ENCODE measurements around the gene SGMS1.

The SGMS1 gene

DNA sequence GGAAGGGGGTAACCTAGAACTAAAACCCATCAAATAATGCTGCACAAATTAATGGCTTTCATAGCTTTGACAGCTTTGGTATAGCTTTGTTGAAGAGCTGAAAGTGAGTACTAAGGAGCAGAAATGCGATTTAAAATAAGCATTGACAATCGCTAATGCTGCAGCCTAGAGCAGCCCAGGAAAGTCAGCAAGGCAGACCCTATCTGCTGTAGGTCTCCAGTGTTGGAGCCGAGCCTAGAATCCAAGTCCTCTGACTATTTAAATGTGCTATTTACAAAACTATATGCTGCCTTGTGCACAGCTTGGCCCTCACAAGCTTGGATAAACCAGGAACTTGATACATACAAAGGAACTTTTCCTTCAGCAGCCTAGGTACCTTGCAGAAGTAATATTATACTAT lies 307.6 kb downstream of the SGMS1 start:
- no peak for DNase-seq (ENCODE audit: extremely low read depth, insufficient read length)
- no peaks in the 10 kb centered on the region for H3K27me3 ChIP-seq (replicated peaks; ENCODE audit: control insufficient read depth, insufficient read depth, low read length)
- TF ChIP-seq, protein P1, sequence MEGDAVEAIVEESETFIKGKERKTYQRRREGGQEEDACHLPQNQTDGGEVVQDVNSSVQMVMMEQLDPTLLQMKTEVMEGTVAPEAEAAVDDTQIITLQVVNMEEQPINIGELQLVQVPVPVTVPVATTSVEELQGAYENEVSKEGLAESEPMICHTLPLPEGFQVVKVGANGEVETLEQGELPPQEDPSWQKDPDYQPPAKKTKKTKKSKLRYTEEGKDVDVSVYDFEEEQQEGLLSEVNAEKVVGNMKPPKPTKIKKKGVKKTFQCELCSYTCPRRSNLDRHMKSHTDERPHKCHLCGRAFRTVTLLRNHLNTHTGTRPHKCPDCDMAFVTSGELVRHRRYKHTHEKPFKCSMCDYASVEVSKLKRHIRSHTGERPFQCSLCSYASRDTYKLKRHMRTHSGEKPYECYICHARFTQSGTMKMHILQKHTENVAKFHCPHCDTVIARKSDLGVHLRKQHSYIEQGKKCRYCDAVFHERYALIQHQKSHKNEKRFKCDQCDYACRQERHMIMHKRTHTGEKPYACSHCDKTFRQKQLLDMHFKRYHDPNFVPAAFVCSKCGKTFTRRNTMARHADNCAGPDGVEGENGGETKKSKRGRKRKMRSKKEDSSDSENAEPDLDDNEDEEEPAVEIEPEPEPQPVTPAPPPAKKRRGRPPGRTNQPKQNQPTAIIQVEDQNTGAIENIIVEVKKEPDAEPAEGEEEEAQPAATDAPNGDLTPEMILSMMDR (IDR thresholded peaks at IDR 0.05; ENCODE audit: insufficient read depth, low read length, poor library complexity, severe bottlenecking): no peak
- no peak overlapping the region for H3K4me3 ChIP-seq (replicated peaks; ENCODE audit: low read depth, low read length)
- H3K36me3 ChIP-seq (ENCODE audit: control insufficient read depth, insufficient read depth, low read length): peaks cover 2% of the 10 kb centered on the region; the same call in 1 of the 2 replicates

DNA sequence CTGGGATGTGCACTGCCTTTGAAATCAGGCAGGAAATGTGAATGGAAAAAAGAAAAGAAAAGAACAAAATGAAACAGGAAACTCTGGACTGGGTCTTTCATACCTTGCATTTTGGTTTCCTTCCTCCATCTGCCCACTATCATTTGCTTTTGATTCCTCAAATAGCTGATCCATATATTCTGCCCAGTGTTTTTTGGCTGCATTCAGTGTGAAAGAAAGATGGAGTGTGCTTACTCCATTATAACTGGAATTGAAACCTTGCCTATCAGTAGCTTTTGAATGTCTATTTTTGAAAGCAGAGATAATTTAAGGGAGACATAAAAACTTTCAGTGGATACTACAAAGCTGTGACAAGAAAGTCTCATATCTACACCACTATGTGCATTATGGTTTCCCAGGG lies 308.3 kb downstream of the SGMS1 start:
- H3K4me3 ChIP-seq (replicated peaks; ENCODE audit: low read depth, low read length): no peak overlapping the region
- TF ChIP-seq, protein P1 (IDR thresholded peaks at IDR 0.05; ENCODE audit: insufficient read depth, low read length, poor library complexity, severe bottlenecking): no peak
- H3K36me3 ChIP-seq (ENCODE audit: control insufficient read depth, insufficient read depth, low read length): peaks cover 6% of the 10 kb centered on the region; the same call in 1 of the 2 replicates
- no peak for DNase-seq (ENCODE audit: extremely low read depth, insufficient read length)
- H3K27me3 ChIP-seq (replicated peaks; ENCODE audit: control insufficient read depth, insufficient read depth, low read length): no peaks in the 10 kb centered on the region

DNA sequence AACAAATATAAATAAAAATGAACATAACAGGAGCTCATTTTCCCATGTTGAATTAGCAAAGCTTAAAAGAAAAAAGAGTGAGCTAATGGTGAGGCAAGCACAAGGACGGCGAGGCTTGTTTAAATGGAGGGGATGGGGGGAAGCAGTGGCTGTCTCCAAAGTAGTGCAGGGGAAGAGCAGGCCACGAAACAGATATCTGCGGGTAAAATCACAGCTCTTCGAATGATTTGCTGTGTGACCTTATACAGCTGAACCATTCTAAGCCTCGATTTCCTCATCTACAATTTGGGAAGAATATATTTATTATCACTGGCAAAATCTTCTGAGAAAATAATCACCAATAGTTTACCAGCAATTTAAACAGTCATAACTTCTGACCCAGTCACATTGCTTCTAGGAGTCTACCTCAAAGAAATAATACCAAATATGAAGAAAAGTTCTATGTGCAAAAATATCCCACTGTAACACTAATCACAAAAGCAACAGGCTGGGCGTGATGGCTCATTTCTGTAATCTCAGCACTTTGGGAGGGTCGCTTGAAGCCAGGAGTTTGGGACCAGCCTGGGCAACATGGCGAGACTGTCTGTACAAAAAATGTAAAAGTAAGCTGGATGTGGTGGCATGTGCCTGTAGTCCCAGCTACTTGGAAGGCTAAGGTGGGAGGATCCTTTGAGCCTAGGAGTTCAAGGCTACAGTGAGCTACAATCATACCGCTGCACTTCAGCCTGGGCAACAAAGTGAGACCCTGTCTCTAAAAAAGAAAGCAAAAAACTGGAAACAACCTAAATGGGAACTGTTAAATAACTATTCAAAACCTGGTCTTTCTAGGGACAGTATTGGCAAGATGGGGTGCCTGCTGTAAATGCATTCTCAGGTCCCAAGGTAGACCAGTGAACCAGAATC lies 309.3 kb downstream of the SGMS1 start:
- Histone ChIP-seq H3K36me3 (ENCODE audit: control insufficient read depth, insufficient read depth, low read length) (peaks cover 8% of the 10 kb centered on the region), H3K4me3 (replicated peaks; ENCODE audit: low read depth, low read length) (no peak overlapping the region), H3K27me3 (replicated peaks; ENCODE audit: control insufficient read depth, insufficient read depth, low read length) (no peaks in the 10 kb centered on the region)
- TF ChIP-seq, protein P1 (IDR thresholded peaks at IDR 0.05; ENCODE audit: insufficient read depth, low read length, poor library complexity, severe bottlenecking): no peak
- no peak for DNase-seq (ENCODE audit: extremely low read depth, insufficient read length)

DNA sequence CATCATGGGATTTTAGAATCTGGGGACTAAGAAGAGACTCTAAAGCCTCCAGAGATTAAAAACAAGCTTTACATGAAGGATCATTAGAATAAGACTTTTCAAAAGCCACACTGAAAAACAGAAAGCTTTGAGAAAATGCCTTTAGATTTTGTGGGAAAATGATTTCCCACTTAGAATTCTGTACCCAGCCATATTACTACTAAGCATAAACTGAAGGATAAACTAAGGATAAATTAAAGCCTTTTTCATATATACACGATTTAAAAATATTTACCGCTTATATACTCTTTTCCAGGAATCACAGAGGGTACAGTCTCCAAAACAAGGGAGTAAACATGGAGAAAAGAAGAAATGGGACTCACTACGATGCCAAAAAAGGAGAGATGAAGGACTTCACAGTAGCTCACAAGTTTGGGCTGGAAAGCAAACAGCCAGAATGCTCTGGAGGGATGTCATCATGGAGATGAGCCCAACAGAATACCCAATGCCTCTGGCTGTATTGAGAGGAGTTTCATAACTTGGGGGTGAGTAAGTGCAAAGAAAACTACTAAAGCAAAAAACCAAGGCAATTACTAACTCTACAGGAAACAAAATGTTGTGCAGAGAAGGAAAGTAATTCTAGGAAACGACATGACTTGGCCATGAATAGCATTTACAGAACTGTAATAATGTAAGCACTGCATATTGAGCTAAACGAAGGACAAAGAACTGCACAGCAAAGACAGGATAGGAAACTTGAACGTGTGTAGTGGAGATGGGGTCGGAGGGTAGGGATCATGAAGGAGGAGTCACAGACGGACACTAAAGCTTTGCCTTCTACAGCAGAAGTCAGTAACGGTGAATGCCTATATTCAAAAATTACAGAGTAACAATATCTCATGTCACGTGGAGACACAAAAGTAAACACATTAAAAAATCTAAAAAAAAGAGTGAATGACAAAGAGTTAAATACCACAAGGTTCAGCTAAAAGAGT lies 311.0 kb downstream of the SGMS1 start:
- H3K4me3 ChIP-seq (replicated peaks; ENCODE audit: low read depth, low read length): no peak overlapping the region
- TF ChIP-seq, protein P1 (IDR thresholded peaks at IDR 0.05; ENCODE audit: insufficient read depth, low read length, poor library complexity, severe bottlenecking): no peak

DNA sequence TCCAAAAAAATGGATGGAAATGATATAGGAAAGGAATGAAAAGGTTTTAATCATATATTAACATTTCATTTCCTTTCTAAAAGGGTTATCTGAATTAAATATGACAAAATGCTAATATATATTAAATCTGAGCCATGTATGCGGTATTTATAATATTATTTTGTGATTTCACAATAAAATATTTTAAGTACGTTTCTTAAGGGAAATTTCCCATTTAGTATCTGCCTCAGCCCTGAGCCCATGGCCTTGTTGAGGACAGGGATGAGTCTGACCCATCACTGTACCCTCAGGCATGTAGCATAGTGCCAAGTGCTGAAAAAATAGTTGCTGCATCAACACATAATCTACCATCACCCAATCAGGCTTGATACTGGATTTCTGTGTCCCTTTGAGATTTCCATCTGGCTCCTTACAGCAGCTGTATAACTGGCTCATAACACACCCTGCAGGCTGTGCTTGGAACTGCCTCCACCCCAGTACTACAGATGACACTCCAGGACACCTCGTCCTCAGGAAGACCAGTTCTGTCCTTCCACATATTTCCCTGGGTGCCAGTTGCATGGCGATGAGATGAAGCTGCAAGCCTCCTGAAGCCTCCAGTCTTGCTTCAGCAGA lies 313.1 kb downstream of the SGMS1 start:
- Histone ChIP-seq H3K4me3 (replicated peaks; ENCODE audit: low read depth, low read length) (no peak overlapping the region), H3K27me3 (replicated peaks; ENCODE audit: control insufficient read depth, insufficient read depth, low read length) (no peaks in the 10 kb centered on the region), H3K36me3 (ENCODE audit: control insufficient read depth, insufficient read depth, low read length) (peaks cover 10% of the 10 kb centered on the region)
- TF ChIP-seq, protein P1 (IDR thresholded peaks at IDR 0.05; ENCODE audit: insufficient read depth, low read length, poor library complexity, severe bottlenecking): peak; percentile 62
- peak; percentile 7 for DNase-seq (ENCODE audit: extremely low read depth, insufficient read length)

More for the DNA sequence above, 311.0 kb downstream of the SGMS1 start:
- no peak for DNase-seq (ENCODE audit: extremely low read depth, insufficient read length)
- Histone ChIP-seq H3K27me3 (replicated peaks; ENCODE audit: control insufficient read depth, insufficient read depth, low read length) (no peaks in the 10 kb centered on the region), H3K36me3 (ENCODE audit: control insufficient read depth, insufficient read depth, low read length) (peaks cover 10% of the 10 kb centered on the region)

All from GM06990 (cell line).